ENCODE measurements around the gene MYO15B. TPM values are rescaled to one million over a fixed set of nuclear protein-coding genes. Genes with fewer than 3 reads are reported as not detected.
"Not testable (repeated sequence)": the region's sequence is repeated elsewhere in the genome, so short reads cannot be mapped to it uniquely, and the experiment has no call there.

Gene MYO15B
- polyA plus RNA-seq, 3 donors from 2014 or later: 0.76 to 3.0 (median 2.6) TPM

- peak; percentile 67 to 78 (median 73) for DNase-seq
- Mint-ChIP-seq H3K9me3 (no peaks in the 10 kb centered on the region), H3K27me3 (ENCODE audit: low read depth in 3 of 3) (peaks cover 0 to 3% (median 3%) of the 10 kb centered on the region in 3 donors), H3K36me3 (no peaks in the 10 kb centered on the region), H3K4me1 (peaks cover 1 to 6% of the 10 kb centered on the region in 2 donors), H3K27ac (no peak within 1 kb of the TSS), H3K4me3 (no peak within 1 kb of the TSS)
These were observed 45.4 kb downstream of the MYO15B start, which contains the start of gene SMIM5 for GRCh38 chr17:75632863-75633485. SMIM5 (plus strand) TSS chr17:75633434; CDS start chr17:75640202, 6,768 bp downstream.

GRCh38 chr17:75633486-75634375, 46.1 kb downstream of the MYO15B start:
- Mint-ChIP-seq H3K27ac (no peak overlapping the region), H3K27me3 (ENCODE audit: low read depth in 3 of 3) (peaks cover 0 to 3% (median 3%) of the 10 kb centered on the region in 3 donors), H3K36me3 (no peaks in the 10 kb centered on the region), H3K4me1 (peaks cover 1 to 6% of the 10 kb centered on the region in 2 donors), H3K4me3 (no peak overlapping the region), H3K9me3 (no peaks in the 10 kb centered on the region)
- DNase-seq: peak in 1 of 3 donors; percentile 24

GRCh38 chr17:75634376-75634740, 46.8 kb downstream of the MYO15B start:
- H3K27me3 Mint-ChIP-seq (ENCODE audit: low read depth in 3 of 3): peaks cover 0 to 3% (median 3%) of the 10 kb centered on the region in 3 donors
- DNase-seq: no peak
- H3K27ac Mint-ChIP-seq: no peak overlapping the region
- no peaks in the 10 kb centered on the region for H3K9me3 Mint-ChIP-seq
- H3K36me3 Mint-ChIP-seq: no peaks in the 10 kb centered on the region
- no peak overlapping the region for H3K4me3 Mint-ChIP-seq
- peaks cover 1 to 6% of the 10 kb centered on the region in 2 donors for H3K4me1 Mint-ChIP-seq

GRCh38 chr17:75634754-75635609, 47.4 kb downstream of the MYO15B start:
- Mint-ChIP-seq H3K4me3 (no peak overlapping the region), H3K9me3 (no peaks in the 10 kb centered on the region), H3K27ac (no peak overlapping the region), H3K4me1 (peaks cover 1 to 6% of the 10 kb centered on the region in 2 donors), H3K36me3 (no peaks in the 10 kb centered on the region), H3K27me3 (ENCODE audit: low read depth in 3 of 3) (peaks cover 0 to 3% (median 3%) of the 10 kb centered on the region in 3 donors)
- no peak for DNase-seq

- Mint-ChIP-seq H3K27me3 (ENCODE audit: low read depth in 3 of 3) (peaks cover 0 to 3% (median 3%) of the 10 kb centered on the region in 3 donors), H3K27ac (peak overlapping the region in 1 of 6 donors; percentile 26), H3K9me3 (no peaks in the 10 kb centered on the region), H3K4me1 (peaks cover 1 to 6% of the 10 kb centered on the region in 2 donors), H3K4me3 (no peak overlapping the region), H3K36me3 (no peaks in the 10 kb centered on the region)
- no peak for DNase-seq
These were observed 48.1 kb downstream of the MYO15B start for GRCh38 chr17:75635610-75636202.

- Mint-ChIP-seq H3K27ac (peak overlapping the region in 1 of 6 donors; percentile 14), H3K27me3 (ENCODE audit: low read depth in 3 of 3) (peaks cover 0 to 3% (median 3%) of the 10 kb centered on the region in 3 donors), H3K4me3 (no peak overlapping the region), H3K9me3 (no peaks in the 10 kb centered on the region), H3K4me1 (peaks cover 1 to 6% of the 10 kb centered on the region in 2 donors), H3K36me3 (no peaks in the 10 kb centered on the region)
- DNase-seq: no peak
These were observed 49.0 kb downstream of the MYO15B start for GRCh38 chr17:75636381-75637142.

- Mint-ChIP-seq H3K27me3 (ENCODE audit: low read depth in 3 of 3) (peaks cover 0 to 3% (median 3%) of the 10 kb centered on the region in 3 donors), H3K4me3 (no peak overlapping the region), H3K36me3 (no peaks in the 10 kb centered on the region), H3K27ac (no peak overlapping the region), H3K4me1 (peaks cover 1 to 6% of the 10 kb centered on the region in 2 donors), H3K9me3 (no peaks in the 10 kb centered on the region)
- no peak for DNase-seq
These were observed 49.5 kb downstream of the MYO15B start for GRCh38 chr17:75637143-75637538.

- Mint-ChIP-seq H3K4me3 (no peak overlapping the region), H3K4me1 (peaks cover 1 to 6% of the 10 kb centered on the region in 2 donors), H3K27ac (no peak overlapping the region), H3K27me3 (ENCODE audit: low read depth in 3 of 3) (peaks cover 0 to 3% (median 3%) of the 10 kb centered on the region in 3 donors), H3K9me3 (no peaks in the 10 kb centered on the region), H3K36me3 (no peaks in the 10 kb centered on the region)
- no peak for DNase-seq
These were observed 50.0 kb downstream of the MYO15B start for GRCh38 chr17:75637551-75637950.

- DNase-seq; H3K27me3 Mint-ChIP-seq (ENCODE audit: low read depth in 3 of 3); H3K27ac Mint-ChIP-seq; H3K4me3 Mint-ChIP-seq; H3K36me3 Mint-ChIP-seq; H3K4me1 Mint-ChIP-seq; H3K9me3 Mint-ChIP-seq: not testable (repeated sequence)
These were observed 50.4 kb downstream of the MYO15B start for GRCh38 chr17:75638039-75638438.

- peaks cover 0 to under 1% of the 10 kb centered on the region in 2 donors for H3K4me1 Mint-ChIP-seq
- H3K36me3 Mint-ChIP-seq: no peaks in the 10 kb centered on the region
- DNase-seq: no peak
- H3K27ac Mint-ChIP-seq: no peak overlapping the region
- H3K9me3 Mint-ChIP-seq: no peaks in the 10 kb centered on the region
- H3K27me3 Mint-ChIP-seq (ENCODE audit: low read depth in 3 of 3): peaks cover 0 to 3% (median 1%) of the 10 kb centered on the region in 3 donors
- no peak overlapping the region for H3K4me3 Mint-ChIP-seq
These were observed 51.3 kb downstream of the MYO15B start for GRCh38 chr17:75638893-75639292.

GRCh38 chr17:75639327-75639726, 51.7 kb downstream of the MYO15B start:
- H3K36me3 Mint-ChIP-seq: no peaks in the 10 kb centered on the region
- H3K9me3 Mint-ChIP-seq: no peaks in the 10 kb centered on the region
- H3K27me3 Mint-ChIP-seq (ENCODE audit: low read depth in 3 of 3): peaks cover 0 to 3% (median 1%) of the 10 kb centered on the region in 3 donors
- no peak overlapping the region for H3K4me3 Mint-ChIP-seq
- DNase-seq: no peak
- no peaks in the 10 kb centered on the region for H3K4me1 Mint-ChIP-seq
- no peak overlapping the region for H3K27ac Mint-ChIP-seq

- H3K27me3 Mint-ChIP-seq (ENCODE audit: low read depth in 3 of 3): peaks cover 0 to 3% (median 1%) of the 10 kb centered on the region in 3 donors
- H3K9me3 Mint-ChIP-seq: no peaks in the 10 kb centered on the region
- DNase-seq: no peak
- no peak overlapping the region for H3K27ac Mint-ChIP-seq
- H3K4me1 Mint-ChIP-seq: no peaks in the 10 kb centered on the region
- H3K4me3 Mint-ChIP-seq: no peak overlapping the region
- no peaks in the 10 kb centered on the region for H3K36me3 Mint-ChIP-seq
These were observed 52.4 kb downstream of the MYO15B start for GRCh38 chr17:75639771-75640555.
